Endodermal cell (in vitro differentiated cells): Measurements from ENCODE around the gene CNTF. TPM values are rescaled to one million over a fixed set of nuclear protein-coding genes. Genes with fewer than 3 reads are reported as not detected.

Experiments used
- DNase-seq: peaks from one replicate; pipeline ENCODE4 v3.0.0-alpha.2; 2017
- H3K27ac ChIP-seq: 2 replicates; pipeline ENCODE4 v1.5.1; 2013; ENCODE audit warnings: mild to moderate bottlenecking, low read depth, low read length, moderate library complexity
- H3K27me3 ChIP-seq: 2 replicates; pipeline ENCODE4 v1.6.1; 2013; ENCODE audit warnings: mild to moderate bottlenecking, low read length, moderate library complexity; ENCODE audit not compliant: insufficient read depth, control insufficient read depth, poor library complexity, severe bottlenecking
- H3K36me3 ChIP-seq: 2 replicates; pipeline ENCODE4 v1.7.0; 2013; ENCODE audit warnings: mild to moderate bottlenecking, low read length, moderate library complexity; ENCODE audit not compliant: control insufficient read depth, insufficient read depth
- H3K4me1 ChIP-seq: one replicate; pipeline ENCODE4 v1.7.0; 2013; ENCODE audit warnings: low read length; ENCODE audit not compliant: control insufficient read depth, insufficient read depth
- H3K4me3 ChIP-seq: 2 replicates; pipeline ENCODE4 v1.5.1; 2013; ENCODE audit warnings: mild to moderate bottlenecking, low read length, moderate library complexity
- H3K9ac ChIP-seq: 2 replicates; pipeline ENCODE4 v1.6.1; 2013; ENCODE audit warnings: mild to moderate bottlenecking, low read length, moderate library complexity; ENCODE audit not compliant: poor library complexity, severe bottlenecking; ENCODE audit errors: extremely low read depth
- H3K9me3 ChIP-seq: 2 replicates; pipeline ENCODE4 v1.6.1; 2013; ENCODE audit warnings: mild to moderate bottlenecking, low read length, moderate library complexity; ENCODE audit not compliant: control insufficient read depth
- H3K27ac Mint-ChIP-seq: 2 replicates; pipeline ENCODE4 v1.8.0; 2020; ENCODE audit warnings: mixed read lengths
- H3K27me3 Mint-ChIP-seq: 2 replicates; pipeline ENCODE4 v1.8.0; 2021; ENCODE audit warnings: mild to moderate bottlenecking, mixed read lengths; ENCODE audit not compliant: insufficient read depth
- H3K36me3 Mint-ChIP-seq: 2 replicates; pipeline ENCODE4 v1.8.0; 2020; ENCODE audit warnings: low read depth, mixed read lengths
- H3K4me1 Mint-ChIP-seq: 2 replicates; pipeline ENCODE4 v1.8.0; 2020; ENCODE audit warnings: mixed read lengths
- H3K4me3 Mint-ChIP-seq: 2 replicates; pipeline ENCODE4 v1.8.0; 2020; ENCODE audit warnings: mild to moderate bottlenecking, moderate library complexity, mixed read lengths
- H3K9me3 Mint-ChIP-seq: 2 replicates; pipeline ENCODE4 v1.8.0; 2020; ENCODE audit warnings: mild to moderate bottlenecking, mixed read lengths
- CTCF ChIP-seq: fragments of 200-600 bp; sonication (generic); conservative IDR thresholded peaks from 2 replicates; pipeline ENCODE4 v1.5.0; 2021; ENCODE audit warnings: antibody characterized with exemption, mild to moderate bottlenecking
- WGBS, 2 experiments: methylation state at CpG; one replicate each; pipeline versions ENCODE4 v1.1.5 to v1.1.7; 2013; ENCODE audit warnings: missing lambda C conversion rate in 2 of 2, mixed read lengths in 1 of 2; ENCODE audit not compliant: insufficient coverage in 1 of 2, insufficient read length in 1 of 2; 5-methylcytosine and 5-hydroxymethylcytosine counted together
- total RNA-seq, 2 donors: library from RNA; stranded (reverse); fragmentation: NEBNext Ultra II Directional in 1 of 2; extraction: Animal tissue kit (Norgen Biotek cat#: 25700) in 1 of 2; gene quantifications; 2 replicates in 1 of 2; 3 replicates in 1 of 2; pipeline ENCODE4 v1.2.1, GENCODE V29; 2021

Gene CNTF
- total RNA-seq, 2 donors from 2014 or later: 1.7 to 3.7 TPM

GRCh38 chr11:58632510-58632909 is 10.0 kb downstream of the CNTF start:
- no peaks in the 10 kb centered on the region for H3K4me1 Mint-ChIP-seq
- Histone ChIP-seq H3K4me1 (no peaks in the 10 kb centered on the region), H3K36me3 (no peaks in the 10 kb centered on the region), H3K27me3 (no peaks in the 10 kb centered on the region), H3K9ac (no peak overlapping the region), H3K9me3 (no peaks in the 10 kb centered on the region), H3K4me3 (no peak overlapping the region), H3K27ac (no peak overlapping the region)
- no peak for TF ChIP-seq CTCF
- H3K9me3 Mint-ChIP-seq: no peaks in the 10 kb centered on the region
- 92 to 100% methylated on average over 1 of the region's 1 CpG for WGBS, 2 experiments
- no peak overlapping the region for H3K27ac Mint-ChIP-seq
- no peak overlapping the region for H3K4me3 Mint-ChIP-seq
- DNase-seq: no peak
- H3K27me3 Mint-ChIP-seq: no peaks in the 10 kb centered on the region
- no peaks in the 10 kb centered on the region for H3K36me3 Mint-ChIP-seq

GRCh38 chr11:58636587-58636986 is 14.1 kb downstream of the CNTF start:
- no peak overlapping the region for H3K4me3 ChIP-seq
- no peak overlapping the region for H3K9ac ChIP-seq
- H3K27me3 ChIP-seq: no peaks in the 10 kb centered on the region
- no peak for DNase-seq
- Mint-ChIP-seq H3K27me3 (no peaks in the 10 kb centered on the region), H3K4me1 (no peaks in the 10 kb centered on the region), H3K9me3 (no peaks in the 10 kb centered on the region), H3K36me3 (no peaks in the 10 kb centered on the region), H3K4me3 (no peak overlapping the region), H3K27ac (no peak overlapping the region)
- TF ChIP-seq CTCF: peak; percentile 28
- no peaks in the 10 kb centered on the region for H3K9me3 ChIP-seq
- 66 to 71% methylated on average over 3 of the region's 3 CpGs for WGBS, 2 experiments
- H3K36me3 ChIP-seq: no peaks in the 10 kb centered on the region
- no peaks in the 10 kb centered on the region for H3K4me1 ChIP-seq
- no peak overlapping the region for H3K27ac ChIP-seq

GRCh38 chr11:58637371-58637770 is 14.9 kb downstream of the CNTF start:
- no peak overlapping the region for H3K4me3 Mint-ChIP-seq
- no peaks in the 10 kb centered on the region for H3K9me3 Mint-ChIP-seq
- H3K36me3 Mint-ChIP-seq: no peaks in the 10 kb centered on the region
- Histone ChIP-seq H3K4me3 (no peak overlapping the region), H3K36me3 (no peaks in the 10 kb centered on the region), H3K27ac (no peak overlapping the region), H3K4me1 (no peaks in the 10 kb centered on the region), H3K9me3 (no peaks in the 10 kb centered on the region), H3K9ac (no peak overlapping the region), H3K27me3 (no peaks in the 10 kb centered on the region)
- WGBS, 2 experiments: 81 to 100% methylated on average over 1 to 2 of the region's 2 CpGs
- H3K4me1 Mint-ChIP-seq: no peaks in the 10 kb centered on the region
- DNase-seq: no peak
- no peak overlapping the region for H3K27ac Mint-ChIP-seq
- H3K27me3 Mint-ChIP-seq: no peaks in the 10 kb centered on the region
- no peak for TF ChIP-seq CTCF
